Hypothalamus (tissue), 51 donors: Measurements from ENCODE around the gene PPIL1.

Experiments used
- DNase-seq, 51 donors: peaks; one replicate each; lab custom pipeline; 2025; lab: John Stamatoyannopoulos, UW

The PPIL1 gene

GRCh38 chr6:36838896-36839748 lies 35.5 kb downstream of the PPIL1 start, which contains the start of gene CPNE5:
Gene CPNE5 (minus strand): TSS chr6:36839444. CDS start chr6:36839377, 67 bp downstream.
- DNase-seq, result peak in 10 of 51 donors; percentile 12 to 56 (median 26)

GRCh38 chr6:36837686-36838085 lies 36.9 kb downstream of the PPIL1 start:
- DNase-seq, result no peak

GRCh38 chr6:36837022-36837339 lies 37.6 kb downstream of the PPIL1 start:
- no peak for DNase-seq

GRCh38 chr6:36836111-36837021 lies 38.2 kb downstream of the PPIL1 start:
- peak in 1 of 51 donors; percentile 49 for DNase-seq

GRCh38 chr6:36834576-36835341 lies 39.8 kb downstream of the PPIL1 start:
- peak in 5 of 51 donors; percentile 20 to 41 (median 27) for DNase-seq

GRCh38 chr6:36833182-36833789 lies 41.3 kb downstream of the PPIL1 start:
- no peak for DNase-seq

GRCh38 chr6:36832313-36832712 lies 42.3 kb downstream of the PPIL1 start:
- DNase-seq, result no peak

GRCh38 chr6:36830577-36830976 lies 44.0 kb downstream of the PPIL1 start:
- no peak for DNase-seq

GRCh38 chr6:36829919-36830544 lies 44.6 kb downstream of the PPIL1 start:
- peak in 34 of 51 donors; percentile 7 to 75 (median 48) for DNase-seq

GRCh38 chr6:36827261-36828079 lies 47.1 kb downstream of the PPIL1 start:
- peak in 27 of 51 donors; percentile 10 to 61 (median 40) for DNase-seq

GRCh38 chr6:36826520-36827227 lies 47.9 kb downstream of the PPIL1 start:
- DNase-seq, result no peak

GRCh38 chr6:36825994-36826393 lies 48.6 kb downstream of the PPIL1 start:
- no peak for DNase-seq

- DNase-seq, result no peak
Measured at GRCh38 chr6:36825452-36825851, 49.2 kb downstream of the PPIL1 start.

GRCh38 chr6:36824253-36824652 lies 50.4 kb downstream of the PPIL1 start:
- no peak for DNase-seq

GRCh38 chr6:36823421-36824096 lies 51.0 kb downstream of the PPIL1 start:
- no peak for DNase-seq

GRCh38 chr6:36822506-36823269 lies 51.9 kb downstream of the PPIL1 start:
- DNase-seq, result no peak
